ENCODE measurements around the gene TPRN.
"Not testable (repeated sequence)": the region's sequence is repeated elsewhere in the genome, so short reads cannot be mapped to it uniquely, and the experiment has no call there.

TPRN gene, protein sequence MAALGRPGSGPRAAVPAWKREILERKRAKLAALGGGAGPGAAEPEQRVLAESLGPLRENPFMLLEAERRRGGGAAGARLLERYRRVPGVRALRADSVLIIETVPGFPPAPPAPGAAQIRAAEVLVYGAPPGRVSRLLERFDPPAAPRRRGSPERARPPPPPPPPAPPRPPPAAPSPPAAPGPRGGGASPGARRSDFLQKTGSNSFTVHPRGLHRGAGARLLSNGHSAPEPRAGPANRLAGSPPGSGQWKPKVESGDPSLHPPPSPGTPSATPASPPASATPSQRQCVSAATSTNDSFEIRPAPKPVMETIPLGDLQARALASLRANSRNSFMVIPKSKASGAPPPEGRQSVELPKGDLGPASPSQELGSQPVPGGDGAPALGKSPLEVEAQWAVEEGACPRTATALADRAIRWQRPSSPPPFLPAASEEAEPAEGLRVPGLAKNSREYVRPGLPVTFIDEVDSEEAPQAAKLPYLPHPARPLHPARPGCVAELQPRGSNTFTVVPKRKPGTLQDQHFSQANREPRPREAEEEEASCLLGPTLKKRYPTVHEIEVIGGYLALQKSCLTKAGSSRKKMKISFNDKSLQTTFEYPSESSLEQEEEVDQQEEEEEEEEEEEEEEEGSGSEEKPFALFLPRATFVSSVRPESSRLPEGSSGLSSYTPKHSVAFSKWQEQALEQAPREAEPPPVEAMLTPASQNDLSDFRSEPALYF

GRCh38 chr9:137200311-137201204, at the start of gene TPRN:
TPRN (minus strand) TSS chr9:137200741; CDS start chr9:137200711, 30 bp downstream.
- peak; percentile 99 to 100 (median 99) for DNase-seq

DNA sequence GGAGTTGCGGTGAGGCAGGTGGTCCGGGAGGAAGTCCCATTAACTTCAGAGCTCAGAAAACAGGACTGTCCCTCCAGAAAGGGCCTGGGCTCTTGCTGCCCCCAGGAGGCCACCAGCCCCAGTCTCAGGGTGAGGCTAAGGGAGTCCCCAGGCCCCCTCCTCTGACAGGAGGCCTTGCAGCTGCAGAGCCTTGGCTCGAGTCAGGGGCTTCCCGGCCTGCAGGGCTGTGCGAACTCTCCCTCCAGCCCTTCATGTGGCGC, 47.3 kb upstream of the TPRN start:
- DNase-seq, result no peak

DNA sequence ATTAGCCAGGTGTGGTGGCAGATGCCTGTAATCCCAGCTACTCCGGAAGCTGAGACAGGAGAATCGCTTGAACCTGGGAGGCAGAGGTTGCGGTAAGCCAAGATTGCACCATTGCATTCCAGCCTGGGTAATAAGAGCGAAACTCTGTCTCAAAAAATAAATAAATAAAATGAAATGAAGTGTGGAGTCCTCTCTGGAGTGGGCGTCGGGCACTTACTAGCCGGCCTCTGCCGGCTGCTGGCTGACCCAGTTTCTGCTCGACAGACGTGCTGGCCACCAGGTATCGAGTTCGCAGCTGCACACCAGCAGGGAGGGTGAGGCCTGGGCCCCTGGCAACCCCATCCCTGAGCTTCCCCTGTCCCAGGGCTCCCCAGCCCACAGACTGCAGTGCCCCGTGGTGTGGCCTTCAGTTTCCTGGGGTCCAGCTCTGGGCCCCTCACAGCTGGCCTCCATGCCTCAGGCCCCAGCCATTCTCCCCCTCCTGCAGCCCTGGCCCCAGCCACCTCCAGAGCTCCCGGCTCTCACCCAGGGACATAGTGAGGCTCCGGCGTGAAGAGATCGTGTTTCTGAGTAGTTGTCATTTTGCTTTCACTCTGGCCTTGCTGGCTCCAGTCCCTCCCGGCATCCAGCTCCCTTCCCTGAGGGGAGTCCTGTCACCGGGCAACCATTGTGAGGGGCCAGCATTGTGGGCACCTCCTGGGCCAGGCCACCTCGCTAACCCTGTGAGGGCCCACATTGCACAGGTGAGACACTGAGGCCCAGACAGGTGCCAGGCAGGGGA, 46.8 kb upstream of the TPRN start:
- DNase-seq, result no peak

DNA sequence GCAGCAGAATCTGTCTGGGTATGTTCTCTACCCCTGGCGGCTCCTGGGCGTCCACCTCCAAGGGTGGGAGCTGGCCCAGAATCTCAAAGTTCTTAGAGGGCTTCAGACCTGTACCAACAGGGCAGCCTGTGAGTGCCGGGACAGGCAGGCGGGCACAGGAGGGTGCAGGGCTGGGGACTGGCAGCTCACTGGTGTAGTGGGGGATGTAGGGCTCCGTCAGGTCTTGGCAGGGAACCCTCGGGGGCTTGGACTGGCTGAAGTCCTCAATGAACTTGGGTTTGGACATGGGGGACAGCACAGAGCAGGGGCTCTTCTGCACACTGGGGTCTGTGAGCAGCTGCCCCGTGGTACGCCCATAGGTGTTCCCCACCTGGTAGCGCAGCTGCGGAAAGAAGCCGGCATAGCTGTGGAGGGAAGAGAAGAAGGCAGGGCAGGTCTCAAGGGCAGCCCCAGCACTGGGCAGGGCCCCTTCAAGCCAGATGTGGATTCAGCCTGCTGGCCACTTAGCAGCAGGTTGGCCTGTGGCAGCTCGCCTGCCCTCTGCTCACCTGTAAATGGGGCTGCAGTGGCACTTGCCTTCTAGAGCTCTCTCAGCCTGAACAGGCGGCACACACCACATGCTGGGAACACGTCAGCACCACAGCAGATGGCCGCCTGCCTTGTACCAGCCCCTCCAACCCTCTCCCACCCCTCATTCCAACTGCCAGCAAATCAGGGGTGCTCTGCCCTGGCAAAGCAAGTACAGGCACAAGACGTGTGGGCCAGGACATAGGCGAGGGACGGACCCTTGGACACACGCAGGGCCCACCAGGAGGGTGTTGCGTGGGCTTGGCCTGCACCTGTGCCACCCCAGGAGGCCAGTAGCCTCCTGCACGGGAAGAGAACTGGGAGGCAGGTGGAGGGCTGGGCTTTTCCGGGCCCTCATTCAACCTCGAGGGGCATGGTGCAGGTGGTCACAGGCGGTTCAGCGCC, 45.2 kb upstream of the TPRN start:
- no peak for DNase-seq

DNA sequence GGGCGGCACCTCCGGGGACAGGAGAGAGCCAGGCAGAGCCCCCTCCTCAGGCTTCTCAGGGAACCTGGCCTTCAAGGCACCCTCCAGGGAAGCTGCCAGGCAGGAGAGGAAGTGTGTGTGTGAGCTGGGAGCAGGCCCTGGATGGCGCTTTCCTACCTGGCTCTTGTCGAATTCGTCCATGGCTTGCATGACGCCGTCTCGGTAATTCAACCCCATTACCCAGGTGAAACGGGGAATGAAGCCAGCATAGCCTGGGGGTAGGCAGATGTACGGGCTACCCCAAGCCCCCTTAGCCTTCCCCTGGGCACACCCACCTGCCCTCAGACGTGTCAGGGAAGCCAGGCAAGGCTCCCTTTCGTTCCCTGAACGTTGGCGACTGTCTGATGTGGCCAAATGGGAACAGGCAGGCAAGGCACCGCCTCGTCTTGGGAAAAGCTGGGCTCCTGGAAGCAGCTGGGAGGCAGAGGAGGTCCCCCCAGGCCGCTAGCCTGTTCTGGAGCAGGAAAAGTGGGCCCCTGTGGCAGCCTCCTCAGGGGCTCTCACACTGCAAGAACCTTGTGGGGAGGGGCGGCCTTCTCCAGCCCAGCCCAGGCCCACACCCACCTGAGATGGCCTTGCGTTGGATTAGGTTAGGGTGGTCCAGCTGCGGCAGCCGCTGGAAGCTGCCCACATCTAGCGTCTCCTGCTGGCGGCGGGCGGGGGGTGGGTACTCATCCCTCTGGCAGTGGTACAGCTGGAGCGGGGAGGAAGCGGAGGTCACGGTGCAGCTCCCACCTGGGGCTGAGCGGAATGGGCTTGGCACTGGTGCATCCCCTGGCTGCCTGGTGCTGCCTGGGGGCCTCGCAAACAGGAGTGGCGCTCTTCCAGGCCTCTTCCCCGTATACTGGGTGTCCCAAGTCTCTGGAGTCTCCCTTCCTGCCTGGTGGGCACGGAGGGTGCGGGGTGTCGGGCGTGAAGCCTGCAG, 44.2 kb upstream of the TPRN start:
- DNase-seq, result no peak

- DNase-seq, result peak in 1 of 3 donors; percentile 18
These were observed 43.3 kb upstream of the TPRN start for GRCh38 chr9:137243626-137244485.

- not testable (repeated sequence) for DNase-seq
These were observed 42.7 kb upstream of the TPRN start for GRCh38 chr9:137243266-137243625.

GRCh38 chr9:137242269-137243203, 42.0 kb upstream of the TPRN start:
- DNase-seq, result no peak

- DNase-seq, result peak; percentile 81 to 92 (median 86)
These were observed 41.1 kb upstream of the TPRN start for GRCh38 chr9:137241490-137242268.

DNA sequence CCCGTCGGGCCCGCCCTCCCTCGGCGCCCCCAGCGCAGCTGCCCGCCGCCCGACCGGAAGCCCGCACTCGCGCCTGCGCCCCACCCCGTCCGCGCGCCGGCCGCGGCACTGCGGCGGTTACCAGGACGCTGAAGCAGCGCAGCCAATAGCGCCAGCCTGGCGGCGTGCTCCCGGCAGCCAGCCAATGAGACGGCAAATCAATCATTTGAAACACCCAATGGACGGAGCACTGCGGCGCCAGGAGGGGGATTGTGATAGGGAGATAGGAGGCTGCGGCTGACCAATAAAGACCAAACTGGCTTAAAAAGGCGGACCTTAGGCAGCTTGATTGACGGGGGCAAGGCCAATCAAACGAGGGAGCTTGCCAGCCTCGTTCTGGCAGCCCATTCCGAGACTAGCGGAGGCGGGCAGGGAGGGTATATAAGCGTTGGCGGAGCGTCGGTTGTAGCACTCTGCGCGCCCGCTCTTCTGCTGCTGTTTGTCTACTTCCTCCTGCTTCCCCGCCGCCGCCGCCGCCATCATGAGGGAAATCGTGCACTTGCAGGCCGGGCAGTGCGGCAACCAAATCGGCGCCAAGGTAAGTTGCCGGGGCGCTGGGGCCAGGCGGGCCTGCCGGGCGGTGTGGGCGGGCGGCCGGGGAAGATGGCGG, 40.4 kb upstream of the TPRN start, which contains the start of gene TUBB4B:
Gene TUBB4B, plus strand, starts transcription at position 447 of the 649 bp plus-strand sequence. Its CDS starts 74 bp downstream, at position 521.
- peak; percentile 99 to 100 (median 99) for DNase-seq

- peak; percentile 73 to 89 (median 75) for DNase-seq
These were observed 39.8 kb upstream of the TPRN start for GRCh38 chr9:137240318-137240840.

DNA sequence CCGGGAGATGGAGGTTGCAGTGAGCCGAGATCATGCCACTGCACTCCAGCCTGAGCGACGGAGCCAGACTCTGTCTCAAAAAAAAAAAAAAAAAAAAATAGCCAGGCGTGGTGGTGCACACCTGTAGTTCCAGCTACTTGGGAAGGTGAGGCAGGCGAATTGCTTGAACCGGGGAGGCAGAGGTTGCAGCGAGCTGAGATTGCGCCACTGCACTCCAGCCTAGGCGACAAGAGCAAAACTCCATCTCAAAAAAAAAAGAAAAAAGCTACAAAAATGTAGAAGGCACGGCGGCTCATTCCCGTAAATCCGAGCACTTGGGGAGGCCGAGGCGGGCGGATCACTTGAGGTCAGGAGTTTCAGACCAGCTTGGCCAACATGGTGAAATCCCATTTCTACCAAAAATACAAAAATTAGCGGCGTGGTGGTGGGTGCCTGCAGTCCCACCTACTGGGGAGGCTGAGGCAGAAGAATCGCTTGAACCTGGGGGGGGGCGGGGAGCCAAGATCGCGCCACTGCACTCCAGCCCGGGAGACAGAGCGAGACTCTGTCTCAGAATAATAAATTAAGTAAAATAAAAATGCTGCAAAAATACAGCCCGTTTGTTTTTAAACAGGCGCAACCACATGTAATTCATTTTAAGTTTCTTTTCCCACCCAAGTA, 39.1 kb upstream of the TPRN start:
- not testable (repeated sequence) for DNase-seq

DNA sequence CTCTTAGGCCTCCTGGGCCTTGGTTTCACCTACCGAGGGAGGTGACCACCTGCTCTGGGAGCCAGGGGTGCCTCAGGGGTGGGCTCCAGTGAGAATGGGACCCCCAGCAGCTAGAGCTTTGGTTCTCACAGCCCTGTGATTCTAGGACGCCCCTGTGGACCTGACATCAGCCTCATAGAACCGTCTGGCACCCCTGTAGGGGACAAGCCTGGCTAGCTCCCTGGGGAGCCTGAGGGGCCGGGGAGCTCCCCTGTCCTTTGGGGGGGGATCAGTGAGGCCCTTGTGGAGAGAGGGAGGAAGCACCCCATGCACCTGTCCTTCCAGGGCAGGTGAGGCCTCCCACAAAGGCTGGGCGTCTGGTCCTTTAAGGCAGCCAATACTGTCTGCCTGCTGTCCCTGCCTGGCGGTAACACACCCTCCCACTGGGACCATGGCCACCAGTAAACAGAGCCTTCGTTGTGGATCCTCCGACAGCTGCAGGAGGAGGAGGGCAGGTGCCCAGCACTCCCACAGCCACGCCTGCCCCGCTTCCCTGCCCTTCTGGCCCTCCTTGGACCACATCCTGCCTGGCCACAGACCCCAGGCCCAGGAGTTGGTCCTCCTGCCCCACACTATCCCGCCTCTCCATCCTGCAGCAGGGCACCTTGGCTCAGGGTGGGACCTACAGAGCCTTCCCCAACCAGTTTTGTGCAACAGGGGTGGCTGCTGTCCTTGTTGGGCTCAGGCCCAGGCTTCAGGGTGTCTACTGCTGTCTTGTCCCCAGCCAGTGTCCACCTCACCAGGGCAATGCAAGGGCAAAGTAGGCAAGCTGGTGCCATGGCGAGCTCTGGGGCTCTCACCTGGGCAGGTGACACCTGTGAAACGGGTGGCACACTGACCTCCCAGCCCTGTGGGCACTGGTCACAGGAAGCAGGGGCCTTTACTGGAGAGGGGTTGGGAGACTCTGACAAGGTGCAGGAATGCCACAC, 37.5 kb upstream of the TPRN start:
- no peak for DNase-seq

DNA sequence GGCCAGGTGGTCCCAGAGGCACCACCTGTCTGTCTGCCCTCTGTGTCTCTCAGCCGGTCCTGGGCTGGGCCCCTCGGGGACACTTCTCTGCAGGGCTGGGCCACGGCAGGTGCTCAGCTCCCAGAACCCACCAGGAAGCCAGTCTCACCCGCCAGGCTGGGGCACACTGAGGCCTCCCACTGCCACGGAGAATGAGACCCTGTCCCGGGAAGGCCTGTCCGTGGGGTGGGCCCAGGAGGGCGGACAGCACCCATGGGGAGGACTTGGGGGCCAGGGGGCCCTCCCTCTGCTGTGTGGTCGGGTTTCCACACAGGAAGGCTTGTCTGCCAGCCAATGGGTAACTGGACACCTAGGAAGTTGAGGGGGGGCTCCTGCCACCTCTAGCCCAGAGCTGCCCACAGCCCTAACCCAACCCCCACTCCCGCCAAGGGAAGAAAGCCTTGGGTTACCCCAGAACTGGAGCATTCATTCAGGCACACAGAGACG, 36.4 kb upstream of the TPRN start:
- no peak for DNase-seq
